COLO668 (cell line): ENCODE data around the gene HINT1.

Experiments
- DNase-seq: peaks from one replicate; lab custom pipeline; 2025; ENCODE audit not compliant: unreplicated experiment; lab: John Stamatoyannopoulos, UW

Gene HINT1

DNA sequence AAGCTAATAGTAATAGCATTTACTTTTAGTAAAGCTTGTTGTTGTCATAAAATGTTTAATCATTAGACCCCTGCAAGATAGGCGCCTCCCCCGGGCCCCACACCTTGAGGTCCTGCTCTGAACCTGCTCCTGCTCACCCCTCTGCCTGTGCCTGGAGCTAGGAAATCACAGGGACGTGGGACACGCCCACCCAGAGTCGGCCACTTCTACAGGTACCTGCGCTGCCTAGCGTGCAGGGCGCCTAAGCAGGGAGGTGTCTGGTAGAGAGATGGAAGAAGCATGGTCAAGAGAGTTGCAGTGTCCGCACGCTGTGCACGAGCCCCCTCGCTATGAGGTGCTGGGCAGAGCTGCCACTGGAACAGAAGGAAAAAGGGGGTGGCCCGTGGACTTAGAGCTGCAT lies 52.6 kb downstream of the HINT1 start:
- DNase-seq = no peak

DNA sequence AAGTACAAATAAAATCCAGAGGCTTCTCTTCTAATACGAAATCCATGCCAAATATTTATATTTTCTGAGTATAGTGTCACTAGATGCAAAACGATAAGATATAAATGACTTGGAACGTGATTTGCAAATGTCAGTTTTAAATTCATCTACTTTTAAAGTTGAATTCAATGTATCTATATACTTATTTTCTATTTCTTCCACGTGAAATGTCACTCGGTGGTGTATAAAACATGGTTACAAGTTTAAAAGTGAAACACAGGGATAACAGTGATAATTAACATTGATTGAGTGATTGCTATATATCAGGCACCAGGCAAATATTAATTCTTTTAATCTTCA lies 54.8 kb downstream of the HINT1 start:
- no peak for DNase-seq

DNA sequence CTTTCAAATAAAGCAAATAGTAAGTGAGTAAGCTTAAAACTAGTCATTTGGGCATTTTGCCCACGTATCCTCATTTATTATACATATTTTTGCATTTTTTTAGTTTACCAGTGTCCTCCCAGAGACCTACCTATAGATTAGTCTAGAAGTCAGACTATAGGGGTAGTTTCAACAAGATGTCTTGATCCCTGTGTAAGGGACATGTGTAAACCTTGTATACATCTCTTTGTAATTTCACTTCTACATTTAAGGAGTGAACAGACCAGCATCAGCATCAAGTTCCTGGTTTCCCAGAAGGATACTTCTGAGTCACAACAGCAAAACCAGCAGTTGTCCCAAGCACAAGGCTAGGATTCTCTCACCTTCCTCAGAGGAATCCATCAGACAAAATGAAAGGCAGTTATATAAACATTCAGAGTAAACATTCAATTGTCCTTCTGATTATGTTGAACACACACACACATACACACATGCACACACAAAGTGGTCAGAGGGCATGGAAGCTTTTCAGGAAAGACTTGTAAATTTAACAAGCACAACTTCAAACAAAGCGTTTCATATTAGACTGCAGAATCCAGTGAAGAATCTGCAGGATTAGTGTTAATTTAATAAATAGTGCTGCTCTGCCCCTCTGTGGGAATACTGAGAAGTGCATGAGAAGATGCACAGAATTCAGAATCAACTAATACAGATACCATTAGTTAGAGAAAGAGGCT lies 55.4 kb downstream of the HINT1 start:
- DNase-seq = no peak
